Cerebellar nuclear complex (tissue), 1 donor: ENCODE data around the gene HOXA11.

ENCODE experiments used
- DNase-seq, 2 experiments: peaks; one replicate each; lab custom pipeline; 2025; lab: John Stamatoyannopoulos, UW

HOXA11 gene

GRCh38 chr7:27158436-27159265 is 26.4 kb downstream of the HOXA11 start:
- DNase-seq: no peak

DNA sequence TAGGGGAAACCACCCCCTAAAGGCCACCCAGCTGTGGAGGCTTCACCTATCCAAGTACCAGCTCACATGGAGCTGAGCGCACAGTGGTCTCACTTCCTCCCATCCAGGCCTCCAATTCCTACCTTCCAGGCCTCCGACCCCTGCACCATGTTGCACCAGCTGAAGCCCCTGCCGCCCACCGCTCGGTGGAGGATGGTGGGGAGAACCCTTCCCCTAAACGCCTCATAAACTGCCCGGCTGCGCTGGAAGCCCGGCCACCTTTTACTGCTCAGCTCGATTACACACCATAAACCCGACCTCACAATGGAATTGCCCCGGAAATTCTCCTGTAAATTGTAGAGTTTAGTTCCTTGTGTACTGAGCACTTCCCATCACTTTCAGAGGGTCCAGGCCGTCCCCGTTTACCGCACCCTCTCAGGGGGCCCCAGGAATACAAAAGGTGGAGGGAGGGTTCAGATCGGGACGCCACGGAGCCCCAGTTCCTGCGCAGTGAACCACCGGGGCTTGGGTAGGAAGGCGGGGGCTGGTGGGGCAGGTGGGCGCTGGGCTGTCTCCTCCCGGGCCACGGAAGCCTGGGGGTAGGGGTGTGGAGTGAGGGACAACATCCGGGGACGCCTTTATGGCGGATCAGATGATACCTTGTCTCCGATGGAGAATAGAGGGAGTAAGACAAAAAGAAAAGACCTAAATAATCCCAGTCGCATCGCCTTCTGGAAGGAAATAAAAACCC is 27.2 kb downstream of the HOXA11 start:
- DNase-seq: no peak

- DNase-seq: no peak
These were observed 27.9 kb downstream of the HOXA11 start for GRCh38 chr7:27156916-27157701.

DNA sequence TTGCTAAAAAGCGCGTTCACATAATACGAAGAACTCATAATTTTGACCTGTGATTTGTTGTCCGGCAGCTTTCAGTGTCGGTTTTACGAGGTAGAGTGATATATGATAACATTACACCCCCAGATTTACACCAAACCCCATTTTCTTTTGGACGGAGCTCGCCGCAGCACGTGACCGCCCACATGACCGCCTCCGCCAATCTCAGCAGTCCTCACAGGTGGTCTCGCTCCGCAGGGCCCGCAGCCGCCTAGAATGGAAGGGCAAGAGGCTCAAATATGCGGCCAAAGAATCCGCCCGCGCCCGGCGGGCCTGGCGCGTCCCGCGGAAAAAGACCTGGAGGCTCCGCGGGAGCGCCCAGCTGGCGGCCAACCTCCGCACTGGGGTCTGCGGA is 28.5 kb downstream of the HOXA11 start, which contains the start of gene HOXA7:
HOXA7 (minus strand) TSS at position 168 of the 391 bp plus-strand sequence; CDS start at position 38, 130 bp downstream.
- DNase-seq: no peak

DNA sequence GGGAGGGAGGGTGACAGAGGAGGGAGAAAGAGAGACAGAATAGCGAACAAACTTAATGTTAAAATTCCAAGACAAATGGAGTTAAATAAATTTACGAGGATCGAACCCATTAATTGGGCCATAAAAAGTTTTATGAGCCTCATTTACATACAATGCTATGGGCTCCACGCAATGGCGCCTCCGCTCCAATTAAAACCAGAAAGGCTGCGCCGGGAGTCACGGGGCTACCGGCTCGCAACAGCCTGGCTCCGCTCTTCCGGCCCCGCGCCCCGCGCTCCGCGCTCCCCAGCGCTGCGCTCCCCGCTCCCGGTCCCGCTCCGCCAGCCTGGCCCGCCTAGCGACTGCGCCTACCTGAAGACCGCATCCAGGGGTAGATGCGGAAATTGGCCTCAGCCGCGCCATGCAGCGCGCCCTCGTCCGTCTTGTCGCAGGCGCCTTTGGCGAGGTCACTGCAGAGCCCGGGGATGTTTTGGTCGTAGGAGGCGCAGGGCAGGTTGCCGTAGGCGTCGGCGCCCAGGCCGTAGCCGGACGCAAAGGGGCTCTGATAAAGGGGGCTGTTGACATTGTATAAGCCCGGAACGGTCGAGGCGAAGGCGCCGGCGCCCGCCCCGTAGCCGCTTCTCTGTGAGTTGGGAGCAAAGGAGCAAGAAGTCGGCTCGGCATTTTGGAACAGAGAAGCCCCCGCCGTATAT is 29.1 kb downstream of the HOXA11 start:
- DNase-seq: no peak

DNA sequence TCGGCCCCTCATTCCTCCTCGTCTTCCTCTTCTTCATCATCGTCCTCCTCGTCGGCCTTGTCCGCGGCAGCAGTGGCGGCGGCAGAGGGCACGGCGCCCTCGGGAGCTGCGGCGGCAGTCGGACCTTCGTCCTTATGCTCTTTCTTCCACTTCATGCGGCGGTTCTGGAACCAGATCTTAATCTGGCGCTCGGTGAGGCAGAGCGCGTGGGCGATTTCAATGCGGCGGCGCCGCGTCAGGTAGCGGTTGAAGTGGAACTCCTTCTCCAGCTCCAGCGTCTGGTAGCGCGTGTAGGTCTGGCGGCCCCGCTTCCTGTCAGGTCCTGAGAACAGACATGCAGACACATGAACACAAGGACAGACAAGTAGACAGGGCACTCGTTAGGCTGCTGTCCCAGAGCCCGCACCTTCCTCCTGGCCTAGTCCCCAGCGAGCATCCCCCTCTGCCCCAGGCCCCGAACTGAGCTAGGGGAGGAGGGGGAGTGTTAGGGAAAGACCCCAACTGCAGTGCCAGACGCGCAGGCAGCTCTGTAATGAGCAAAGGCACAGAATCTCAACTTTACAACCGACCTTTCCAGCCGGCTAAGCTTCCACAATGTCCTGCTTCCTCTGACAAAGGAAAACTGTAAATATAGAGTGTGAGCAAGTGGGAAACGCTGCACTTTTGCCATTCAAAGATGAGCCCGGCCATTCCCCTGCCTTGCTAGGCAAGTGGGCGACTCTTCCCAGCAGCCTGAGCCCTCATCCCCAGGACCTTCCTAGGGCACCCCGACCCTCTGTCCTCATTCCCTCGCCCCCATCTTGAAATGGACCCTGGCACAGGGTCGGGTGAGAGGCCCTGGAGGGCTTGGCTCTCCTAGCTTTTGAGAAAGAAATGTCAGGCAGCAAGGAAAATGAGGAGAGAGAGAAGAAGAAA is 29.9 kb downstream of the HOXA11 start:
- no peak for DNase-seq

DNA sequence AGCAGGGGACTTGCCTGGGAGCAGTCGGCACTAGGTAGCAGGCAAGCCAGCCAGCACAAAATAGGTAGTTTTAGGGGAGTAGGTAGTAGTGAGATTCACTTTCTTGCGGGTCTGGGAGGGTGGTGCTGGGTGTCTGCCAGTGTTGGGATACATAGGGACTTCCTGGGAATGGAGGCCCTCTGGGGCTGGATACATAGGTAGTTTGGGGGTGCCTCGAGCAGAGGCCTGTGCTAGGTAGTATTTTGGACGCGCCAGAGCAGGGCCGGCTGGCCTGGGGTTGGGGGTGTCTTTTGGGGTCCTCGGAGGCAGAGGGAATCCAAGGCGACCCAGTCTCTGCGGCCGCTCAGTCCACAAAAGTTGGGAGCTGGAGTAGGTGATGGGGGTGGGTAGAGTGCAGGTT is 30.7 kb downstream of the HOXA11 start:
- DNase-seq: no peak

DNA sequence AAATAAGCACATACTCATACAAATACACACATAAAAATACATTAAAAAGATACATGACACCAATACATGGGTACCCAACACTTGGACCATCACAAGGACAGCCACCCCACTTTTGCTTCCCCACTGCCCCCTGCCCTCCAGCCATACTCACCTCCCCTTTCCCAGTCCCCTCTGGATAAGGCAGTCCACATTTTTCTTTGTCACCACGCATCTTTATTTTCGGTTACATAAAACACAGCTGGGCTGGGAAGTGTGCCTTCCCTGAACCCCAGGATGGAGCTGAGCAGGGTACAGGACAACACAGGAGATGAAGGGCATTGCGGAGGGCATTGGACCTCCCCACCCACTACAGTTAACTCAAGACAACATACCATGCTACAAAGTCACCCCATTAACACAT is 31.5 kb downstream of the HOXA11 start:
- no peak for DNase-seq

- DNase-seq: no peak
These were observed 32.1 kb downstream of the HOXA11 start for GRCh38 chr7:27152816-27153442.

DNA sequence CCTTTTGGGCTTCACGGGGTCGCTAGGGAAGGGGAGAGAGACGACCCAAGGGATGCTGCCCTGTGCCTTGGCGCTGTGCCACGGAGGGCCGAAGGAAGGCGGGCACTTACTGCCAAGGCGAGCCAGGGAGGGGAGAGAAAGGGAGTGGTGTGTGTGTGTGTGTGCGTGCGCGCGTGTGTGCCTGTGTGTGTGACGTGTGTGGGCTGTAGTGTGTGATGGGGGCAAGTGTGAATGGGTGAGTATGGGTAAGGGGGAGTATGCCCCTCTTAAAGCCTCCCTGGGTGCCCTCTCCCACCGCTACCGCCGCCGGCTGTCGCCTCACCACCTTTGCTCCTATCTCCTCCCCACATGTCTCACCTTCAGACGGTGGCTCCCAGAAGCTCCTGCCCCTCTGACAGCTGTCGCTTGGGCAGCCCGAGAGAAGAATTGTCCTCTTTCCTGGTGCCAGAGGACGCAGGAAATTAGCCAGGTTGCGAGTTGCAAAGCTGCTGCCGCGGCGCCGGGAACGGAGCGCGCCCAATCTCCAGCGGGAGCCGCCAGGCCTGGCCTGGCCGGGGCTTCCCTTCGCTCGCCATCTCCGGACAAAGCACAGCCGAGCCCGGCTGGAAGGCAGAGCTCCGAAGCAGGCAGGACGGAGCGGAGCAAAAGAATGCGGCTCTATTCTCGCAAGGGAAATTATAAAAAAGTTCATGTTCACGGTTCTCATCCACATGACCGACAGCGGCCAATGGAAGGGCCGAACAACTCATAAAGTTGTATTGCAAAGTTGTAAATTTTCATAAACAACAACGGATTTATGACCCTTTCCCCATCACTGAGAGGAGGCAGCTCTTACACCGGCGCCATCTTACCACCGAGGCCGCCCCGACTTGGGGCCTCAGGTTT is 32.9 kb downstream of the HOXA11 start, which contains the start of gene HOXA3:
HOXA3 (minus strand) TSS at position 653 of the 885 bp plus-strand sequence. CDS start 41,943 bp downstream, outside the sequence.
- no peak for DNase-seq

DNA sequence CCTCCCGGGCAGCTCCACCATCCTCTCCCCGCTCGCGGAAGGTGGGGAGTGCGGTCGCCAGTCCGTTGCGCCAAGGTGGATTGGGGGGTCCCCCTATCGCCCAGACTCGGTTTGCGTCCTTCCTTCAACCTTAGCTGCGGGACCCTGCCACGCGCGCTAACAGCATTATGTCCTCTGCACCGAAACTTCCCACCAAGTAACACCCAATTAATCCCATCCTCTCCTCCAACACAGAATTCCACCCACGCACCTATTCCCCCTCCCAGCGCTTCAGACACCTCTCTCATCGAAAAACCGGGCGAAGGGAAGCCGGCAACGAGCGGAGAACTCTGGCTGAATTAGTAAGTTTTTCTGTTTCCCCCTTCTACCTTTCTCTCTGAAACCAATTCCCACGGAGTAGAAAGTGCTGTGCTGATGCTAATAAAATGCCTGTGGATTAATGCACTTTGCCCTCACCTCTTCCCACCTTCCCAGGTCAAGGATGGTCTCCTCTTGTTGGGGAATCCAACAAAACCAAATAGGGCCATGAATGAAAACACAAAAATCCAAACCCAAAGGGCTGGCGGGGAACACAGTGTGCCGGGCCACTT is 33.6 kb downstream of the HOXA11 start:
- no peak for DNase-seq

DNA sequence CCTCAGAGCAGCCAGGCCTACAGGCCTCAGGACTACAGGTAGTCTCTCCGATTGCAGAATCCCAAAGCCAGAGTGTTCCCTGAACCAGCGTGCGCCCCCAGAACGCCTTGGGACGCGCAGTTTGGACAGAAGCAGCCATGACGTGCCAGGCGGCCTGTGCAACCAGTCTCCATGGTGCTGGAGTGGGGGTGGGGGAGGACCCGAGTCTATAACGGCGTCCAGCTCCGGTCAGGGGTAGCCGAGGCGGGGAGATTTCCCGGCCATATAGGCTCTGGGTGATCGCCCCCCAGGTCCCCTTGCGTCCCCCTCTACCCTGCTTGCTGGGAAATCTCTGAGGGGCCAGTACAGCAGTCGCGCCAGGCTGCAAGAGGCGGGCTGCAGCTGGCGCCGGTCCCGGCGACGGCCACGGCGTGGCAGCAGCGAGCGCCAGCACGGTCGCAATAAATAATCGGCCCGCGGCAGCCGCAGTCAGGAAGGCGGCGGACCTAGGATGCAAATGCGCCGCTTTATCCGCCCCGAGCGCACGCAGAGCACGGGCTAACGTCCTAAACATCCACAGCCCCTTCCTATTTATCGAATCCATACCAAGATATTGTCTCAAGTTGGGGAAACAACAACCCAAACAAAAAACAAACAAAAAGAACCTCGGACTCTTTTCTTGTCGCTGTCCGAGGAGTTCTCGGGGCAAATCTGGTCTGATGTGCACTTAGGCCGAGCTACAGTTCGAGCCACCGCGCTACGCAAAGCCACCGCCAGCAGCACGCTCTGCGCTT is 34.3 kb downstream of the HOXA11 start:
- no peak for DNase-seq

DNA sequence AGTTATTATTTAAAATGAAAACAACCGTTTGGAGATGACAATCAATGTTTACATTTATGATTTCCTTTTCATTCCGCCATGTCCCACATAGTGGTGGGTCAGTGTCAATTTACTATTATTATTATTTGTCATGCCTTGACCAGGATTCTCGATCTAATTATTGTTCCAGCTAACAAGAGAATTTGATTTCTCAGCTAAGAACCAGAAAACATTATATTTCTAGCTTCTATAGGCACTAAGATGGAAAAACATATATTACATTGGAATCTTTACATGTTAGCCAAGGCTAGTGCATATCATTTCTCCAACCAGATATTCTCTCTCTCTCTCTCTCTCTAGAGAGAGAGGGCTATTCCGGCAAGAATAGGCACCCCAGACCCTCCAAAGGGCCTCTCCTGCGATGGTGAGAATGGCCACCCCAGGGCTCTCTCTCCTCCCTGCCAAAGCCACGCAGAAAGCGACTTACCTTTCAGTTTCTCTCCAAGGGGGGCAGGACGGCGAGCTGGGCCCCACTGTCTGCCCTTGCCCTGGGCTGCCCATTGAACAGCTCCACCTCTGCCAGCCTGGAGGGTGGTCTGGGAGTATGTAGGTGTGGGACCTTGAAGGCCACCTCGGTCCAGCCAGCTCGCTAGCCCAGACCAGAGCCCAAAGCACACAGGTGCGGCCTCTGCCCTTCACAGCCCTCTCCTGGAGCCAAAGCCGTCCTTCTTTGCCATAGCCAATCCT is 35.0 kb downstream of the HOXA11 start:
- DNase-seq: no peak

DNA sequence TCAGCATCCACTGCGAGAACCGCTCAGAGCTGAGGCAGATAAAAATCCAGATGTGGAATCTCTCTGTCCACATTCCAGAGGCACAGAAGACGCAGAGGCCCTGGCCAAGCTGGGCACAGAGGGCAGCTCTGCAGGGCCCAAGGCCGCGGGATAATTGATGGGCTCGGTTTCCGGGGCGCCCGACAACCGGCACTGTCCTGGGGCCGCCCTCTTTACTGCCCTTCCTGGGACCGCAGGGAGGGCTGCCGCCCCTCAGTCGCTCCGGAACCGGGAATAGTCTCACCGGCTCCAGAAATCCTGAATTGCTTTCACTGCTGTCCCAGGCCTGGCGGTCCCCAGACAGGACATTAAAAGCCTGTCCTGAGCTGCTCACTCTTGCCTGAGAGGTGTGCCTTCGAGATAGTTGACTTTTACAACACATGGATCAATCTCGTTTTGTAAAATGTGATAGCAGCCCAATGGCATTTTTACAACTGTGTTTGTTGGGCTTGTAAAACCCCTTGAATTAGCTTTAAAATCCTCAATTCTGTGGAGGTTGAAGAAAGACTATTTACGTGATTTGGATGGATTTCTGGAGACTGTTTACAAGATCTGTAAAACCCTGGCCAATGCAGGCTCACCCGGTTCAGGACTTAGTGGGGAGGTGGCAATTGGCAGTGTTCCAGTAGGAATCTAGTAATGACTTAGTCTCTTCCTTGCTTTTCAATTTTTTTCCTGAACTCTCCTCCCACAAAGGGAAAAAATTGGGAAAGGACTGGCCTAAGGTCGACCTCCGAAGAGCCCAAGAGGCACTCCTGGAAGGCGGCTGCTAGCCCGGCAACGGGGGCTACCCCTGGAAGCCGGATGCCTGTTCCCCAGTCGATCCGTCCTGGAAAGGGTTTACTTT is 36.0 kb downstream of the HOXA11 start:
- DNase-seq: no peak

DNA sequence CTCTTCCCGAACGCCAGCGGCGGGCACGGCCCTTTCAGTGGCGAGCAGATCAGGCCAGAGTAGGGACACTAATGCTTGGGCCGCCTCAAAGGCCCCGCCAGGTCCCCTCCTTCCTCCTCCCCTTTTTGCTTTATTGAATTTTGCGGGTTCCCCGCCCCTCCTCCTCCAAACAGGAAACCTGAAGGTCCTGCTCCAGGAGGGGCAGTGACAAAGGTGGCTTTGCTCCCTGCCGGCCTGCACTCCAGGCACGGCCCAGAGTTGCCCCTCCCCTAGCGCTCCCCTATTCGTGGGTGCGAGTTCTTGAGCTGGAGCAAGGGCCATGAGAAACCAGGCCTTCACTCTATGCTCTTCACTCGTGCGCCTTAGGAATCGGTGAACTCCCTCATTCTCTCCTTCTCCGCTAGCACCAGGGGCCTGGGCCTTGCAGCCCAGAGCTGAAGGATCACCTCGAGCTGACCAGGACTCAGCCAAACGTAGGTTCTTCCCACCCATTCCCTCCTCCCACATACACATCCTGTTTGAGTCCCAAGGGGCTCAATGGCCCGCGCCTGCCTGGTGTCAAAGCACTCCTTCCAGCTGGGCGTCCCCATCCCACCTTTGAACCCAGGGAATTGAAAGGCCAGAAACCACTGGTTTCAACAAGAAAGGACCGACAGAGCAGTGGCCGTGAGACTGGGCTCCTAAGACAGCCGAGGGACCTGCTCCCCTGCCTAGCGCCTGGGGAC is 36.8 kb downstream of the HOXA11 start:
- DNase-seq: no peak
